NCI-H2227 treated with DMSO at 0.1 percent for 48 hours (cell line): ENCODE measurements around the gene MMAB.
A peak's percentile ranks its signal among the peaks of the same experiment; 100 is the strongest.

Experiments
- DNase-seq: peaks from one replicate; lab custom pipeline; 2025; lab: John Stamatoyannopoulos, UW

Gene MMAB

DNA sequence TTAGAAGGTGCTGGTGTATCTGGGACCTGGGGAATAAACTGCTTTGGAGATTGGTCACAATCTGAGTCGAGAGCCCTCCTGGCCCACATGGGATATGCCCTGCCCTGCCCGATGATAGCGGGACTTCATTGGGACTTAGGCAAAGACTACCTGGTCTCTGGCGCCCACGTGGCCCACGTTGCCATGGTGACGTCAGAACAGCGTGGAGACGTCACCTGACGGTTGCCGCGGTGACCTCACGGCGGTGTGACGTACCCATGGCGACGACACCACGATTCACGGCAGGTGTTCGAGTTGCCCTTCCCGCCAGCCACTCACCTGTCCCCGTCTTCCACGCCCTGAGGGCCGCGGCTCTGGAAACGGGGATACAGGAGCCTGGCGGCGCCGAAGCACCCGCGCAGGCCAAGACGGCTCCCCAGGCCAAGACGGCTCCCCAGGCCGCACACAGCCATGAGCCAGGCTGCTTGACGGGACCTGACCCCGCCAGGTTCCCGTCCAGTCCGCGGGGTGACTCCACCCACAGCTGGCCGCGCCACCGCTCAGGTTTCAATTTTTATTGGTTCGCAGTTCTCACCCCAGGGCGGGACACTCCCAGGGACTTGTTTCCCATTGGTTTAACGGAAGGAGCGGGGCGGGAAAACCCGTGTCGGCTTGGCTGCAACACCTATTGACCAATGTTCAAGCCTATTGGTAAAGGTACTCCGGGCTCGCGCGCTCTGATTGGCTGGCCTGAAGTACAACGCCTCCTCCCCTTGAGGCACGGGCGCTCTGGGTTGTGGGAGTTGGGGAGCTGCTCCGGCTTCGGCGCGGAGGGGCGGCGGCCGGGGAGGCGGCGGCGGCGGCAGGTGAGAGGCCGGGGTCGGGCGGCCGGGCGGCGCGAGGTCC is at the start of gene MMAB, which contains the start of gene MVK:
TSS of gene MMAB (minus strand) at position 476 of the 885 bp plus-strand sequence. CDS start at position 452, 24 bp downstream.
TSS of gene MVK (plus strand) at position 766 of the 885 bp plus-strand sequence. CDS start 1,029 bp downstream, outside the sequence.
- peak; percentile 99 for DNase-seq

DNA sequence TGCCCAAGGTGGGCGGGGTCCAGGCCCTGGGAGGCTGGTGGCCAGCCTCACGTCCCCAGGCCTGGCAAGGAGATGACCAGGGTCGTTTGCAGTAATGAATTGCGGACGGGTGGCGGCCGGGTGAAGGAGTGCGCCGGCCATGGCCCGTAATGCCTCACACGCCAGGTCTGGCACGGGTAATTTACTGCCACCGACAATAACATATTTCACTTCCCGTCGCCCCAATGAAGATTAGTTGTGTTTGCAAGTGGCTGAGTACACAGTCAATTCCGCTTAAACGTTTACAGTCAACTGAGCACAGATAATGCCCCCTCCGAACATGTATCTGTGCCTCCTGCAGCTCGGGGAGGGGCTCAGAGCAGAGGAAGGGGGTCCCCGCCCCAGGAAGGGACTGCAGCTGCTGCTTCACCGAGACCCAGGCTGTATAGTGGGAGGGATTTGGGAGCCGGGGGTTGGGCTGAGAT is 48.6 kb upstream of the MMAB start:
- DNase-seq: peak; percentile 65

DNA sequence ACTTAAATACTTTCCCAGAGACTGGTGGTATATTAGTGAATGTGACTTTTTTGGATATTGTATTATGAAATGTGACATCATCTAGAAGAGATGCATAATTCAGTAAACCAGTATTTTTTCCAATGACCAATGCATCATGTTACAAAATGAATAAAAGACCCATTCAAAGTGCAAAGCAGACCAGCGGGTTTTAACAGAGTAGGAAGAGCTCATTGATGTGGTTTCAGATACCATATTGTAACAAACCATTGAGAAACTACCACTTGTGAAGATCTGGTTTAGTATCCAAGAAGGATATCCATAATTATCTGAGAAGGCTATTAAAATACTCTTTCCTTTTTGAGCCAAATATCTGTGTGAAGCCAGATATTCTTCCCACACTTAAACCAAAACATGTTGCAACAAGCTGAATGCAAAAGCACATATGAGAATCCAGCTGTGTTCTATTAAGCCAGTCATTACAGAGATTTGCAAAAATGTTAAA is 47.9 kb upstream of the MMAB start:
- no peak for DNase-seq

DNA sequence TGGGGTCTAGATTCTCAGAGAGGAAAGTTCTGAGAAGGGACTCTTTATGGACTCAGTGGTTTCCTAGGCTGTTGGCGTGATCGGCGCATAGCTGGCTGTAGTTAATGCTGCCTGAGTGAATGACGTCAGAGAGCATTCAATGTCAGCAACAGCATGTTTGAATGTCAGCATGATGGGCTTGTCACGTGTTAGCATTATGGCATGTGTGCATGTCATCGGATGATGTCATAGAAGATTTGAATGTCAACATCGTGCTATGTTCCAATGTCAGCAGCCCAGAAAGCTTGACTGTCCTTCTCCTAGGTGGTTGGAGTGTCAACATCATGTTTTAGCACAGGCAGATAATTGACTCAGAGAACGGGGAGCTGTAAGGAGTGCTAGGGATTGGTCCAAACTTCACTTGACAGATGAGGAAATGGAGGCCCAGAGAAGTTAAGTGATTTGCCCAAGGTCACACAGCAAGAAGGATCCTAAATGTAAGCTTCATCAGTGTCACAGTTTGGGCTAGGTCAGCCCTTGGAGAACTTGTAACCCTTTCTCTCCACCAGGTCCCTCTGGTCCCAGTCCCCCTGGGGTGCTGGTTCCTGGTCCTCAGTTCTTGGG is 45.8 kb upstream of the MMAB start:
- no peak for DNase-seq

DNA sequence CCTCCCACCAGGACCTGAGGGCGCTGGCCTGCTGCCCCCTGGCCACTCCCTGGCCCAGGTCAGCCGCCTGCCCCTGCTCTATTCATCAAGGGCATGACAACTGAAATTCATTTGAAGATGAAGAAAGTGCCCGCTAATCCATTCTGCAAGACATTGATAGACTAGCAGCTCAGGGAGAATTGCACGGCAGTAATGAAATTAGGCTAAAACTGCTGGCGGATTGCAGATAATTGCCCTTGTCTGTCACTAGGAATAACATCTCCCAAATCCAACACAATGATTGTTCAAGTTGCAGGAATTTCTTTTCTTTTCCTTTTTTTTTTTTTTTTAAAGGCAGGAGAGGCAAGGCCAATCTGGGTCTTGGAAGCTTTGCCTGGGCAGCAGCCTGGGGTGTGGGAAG is 44.8 kb upstream of the MMAB start:
- DNase-seq: no peak

DNA sequence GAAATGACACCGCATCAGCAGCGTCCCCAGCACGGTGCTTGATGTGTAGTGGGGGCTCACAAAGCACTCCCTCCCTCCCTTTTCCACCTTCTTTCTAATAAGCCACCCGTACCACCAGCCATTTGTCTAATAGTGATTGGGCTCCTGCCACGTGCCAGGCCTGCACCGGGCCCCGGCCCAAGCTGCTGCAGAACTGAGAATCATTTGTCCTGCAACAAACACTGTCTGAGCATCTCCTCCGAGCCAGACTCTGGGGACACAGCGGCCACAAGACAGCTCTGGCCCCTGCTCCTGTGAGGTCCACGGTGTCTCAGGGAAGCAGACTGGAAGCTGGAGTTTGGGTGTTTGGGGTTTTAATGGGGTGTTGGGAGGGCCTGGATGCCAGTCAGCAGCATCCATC is 44.2 kb upstream of the MMAB start:
- DNase-seq: no peak

DNA sequence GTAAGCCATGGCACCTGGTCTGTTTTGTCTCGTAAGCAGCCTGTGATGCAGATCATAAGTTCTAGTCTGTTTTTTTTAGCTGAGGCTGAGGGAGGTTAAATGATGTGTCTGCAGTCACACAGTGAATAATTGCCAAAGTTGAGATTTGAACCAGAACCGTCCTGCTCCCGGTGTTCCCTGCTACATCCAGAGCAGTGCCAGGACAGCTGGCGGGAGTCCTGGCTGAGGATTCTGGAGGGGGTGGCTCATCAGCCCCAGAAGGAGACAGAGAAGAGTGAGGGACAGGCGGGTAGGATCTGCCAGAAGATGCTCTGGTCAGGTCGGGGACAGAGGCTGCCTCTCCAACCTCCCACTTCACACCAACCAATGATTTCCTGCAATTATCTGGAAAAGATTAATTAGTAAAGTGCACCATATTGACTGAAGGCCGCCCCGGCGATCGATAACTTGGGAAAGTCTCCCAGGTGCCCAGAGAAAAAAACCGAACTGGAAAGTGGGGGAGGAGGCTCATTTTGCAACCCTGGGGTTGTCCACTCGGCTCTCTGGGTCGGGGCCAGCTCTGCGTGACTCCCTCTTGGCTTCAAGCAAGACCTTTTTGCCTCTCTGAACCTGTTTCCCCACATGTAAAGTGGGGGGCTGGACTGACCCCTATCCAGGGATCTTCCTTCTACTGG is 42.4 kb upstream of the MMAB start:
- no peak for DNase-seq

DNA sequence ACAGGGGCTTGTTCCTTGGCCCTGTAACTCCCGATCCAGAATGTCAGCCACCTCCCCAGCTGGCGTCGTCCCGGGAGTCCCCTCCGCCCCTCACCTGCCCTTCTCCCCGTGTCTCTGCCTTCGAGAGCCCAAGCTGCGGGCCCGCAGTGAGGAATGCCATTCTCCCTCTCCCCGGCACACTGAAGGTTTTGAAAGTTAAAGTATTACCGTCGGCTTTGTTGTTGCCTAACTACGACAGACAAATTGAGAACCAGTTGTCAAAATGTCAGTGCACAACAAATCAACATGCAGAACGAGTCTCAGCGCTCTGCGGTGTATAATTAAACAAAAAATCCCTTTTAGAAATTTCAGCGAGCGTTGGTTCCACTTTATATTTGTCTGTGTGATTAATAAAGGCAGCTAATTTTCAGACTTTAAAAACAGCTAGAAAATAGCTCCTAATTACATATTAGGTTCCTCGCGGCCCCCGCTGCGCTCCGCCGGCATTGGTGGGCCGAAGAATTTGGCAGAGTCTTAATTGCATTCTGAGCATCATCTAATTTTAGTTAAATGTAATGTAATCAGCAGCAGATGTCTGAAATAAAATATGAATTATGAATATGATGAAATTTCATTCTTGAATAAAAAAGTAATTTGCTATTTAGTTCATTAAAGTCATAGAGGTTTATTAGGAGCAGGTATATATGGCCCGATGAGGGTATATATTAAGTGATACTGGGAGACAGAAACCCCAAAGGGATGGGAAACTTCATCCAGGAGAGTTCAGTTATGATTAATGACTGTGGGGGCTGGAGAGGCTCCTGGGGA is 40.5 kb upstream of the MMAB start:
- DNase-seq: peak; percentile 8

DNA sequence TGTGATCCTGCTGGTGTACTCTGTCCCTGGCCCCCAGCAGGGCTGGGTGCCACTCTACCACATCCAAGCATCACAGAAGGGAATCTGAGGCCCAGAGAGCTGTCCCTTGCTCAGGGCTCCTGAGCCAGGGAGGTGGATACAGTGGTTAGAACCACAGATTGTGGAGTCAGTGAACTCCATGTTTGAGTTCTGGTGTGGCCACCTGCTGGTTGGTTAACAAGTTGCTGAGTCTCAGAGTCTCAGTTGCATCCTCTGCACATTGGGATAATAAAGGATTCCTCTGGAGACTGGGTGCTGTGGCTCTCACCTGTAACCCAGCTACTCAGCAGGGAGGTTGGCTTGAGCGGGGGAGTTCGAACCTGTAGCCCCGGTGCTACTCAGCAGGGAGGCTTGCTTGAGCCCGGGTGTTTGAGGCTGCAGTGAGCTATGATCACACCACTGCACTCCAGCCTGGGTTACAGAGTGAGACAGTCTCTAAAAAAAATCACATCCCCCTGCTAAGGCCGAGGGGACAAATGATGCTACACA is 39.7 kb upstream of the MMAB start:
- no peak for DNase-seq

DNA sequence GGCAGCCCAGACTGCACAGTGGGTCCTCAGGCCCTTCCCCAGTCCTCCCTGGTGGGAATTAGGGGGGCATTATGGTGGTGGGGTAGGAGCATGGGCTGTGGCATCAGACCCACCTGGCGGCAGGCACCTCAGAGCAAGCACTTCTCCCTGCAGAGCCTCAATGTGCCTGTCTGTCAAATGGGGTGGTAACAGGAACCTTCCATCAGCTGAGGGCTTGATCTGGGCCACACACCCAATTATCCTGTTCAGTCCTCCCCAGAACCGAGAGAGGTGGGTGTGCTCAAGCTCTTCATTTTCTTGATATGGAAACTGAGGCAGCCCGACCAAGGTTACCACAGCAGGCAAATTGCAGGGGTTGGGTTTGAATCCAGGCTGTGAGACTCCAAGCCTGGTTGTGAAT is 38.7 kb upstream of the MMAB start:
- DNase-seq: no peak

DNA sequence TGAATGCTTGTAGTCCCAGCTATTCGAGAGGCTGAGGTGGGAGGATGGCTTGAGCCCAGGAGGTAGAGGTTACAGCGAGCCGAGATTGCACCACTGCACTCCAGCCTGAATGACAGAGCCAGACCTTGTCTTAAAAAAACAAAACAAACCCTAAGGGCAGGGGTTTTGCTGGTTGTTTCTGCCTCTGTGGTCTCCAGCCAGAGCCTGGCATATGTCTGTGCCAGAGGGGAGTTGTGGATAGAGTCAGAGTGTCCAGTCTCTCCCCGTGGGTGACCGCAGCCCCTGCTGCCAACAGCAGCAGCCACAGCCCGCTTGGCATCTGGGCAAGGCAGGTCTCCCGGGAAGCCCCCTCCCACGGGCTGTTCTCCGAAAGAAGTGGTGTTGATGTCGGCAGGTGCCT is 37.9 kb upstream of the MMAB start:
- no peak for DNase-seq

DNA sequence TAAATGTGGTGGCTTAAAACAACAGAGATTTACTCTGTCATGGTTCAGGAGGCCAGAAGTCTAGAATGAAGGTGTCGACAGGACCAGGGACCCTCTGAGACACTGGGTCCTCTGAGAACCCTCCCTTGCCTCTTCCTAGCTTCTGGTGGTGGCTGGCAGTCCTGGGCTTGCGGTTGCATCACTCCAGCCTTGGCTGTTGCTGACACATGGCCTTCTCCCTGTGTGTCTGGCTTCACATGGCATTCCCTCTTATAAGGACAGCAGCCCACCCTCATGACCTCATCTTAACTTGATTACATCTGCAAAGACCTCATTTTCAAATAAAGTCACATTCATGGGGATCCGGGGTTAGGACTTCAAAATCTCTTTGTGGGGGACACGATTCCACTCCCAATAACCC is 37.2 kb upstream of the MMAB start:
- no peak for DNase-seq

DNA sequence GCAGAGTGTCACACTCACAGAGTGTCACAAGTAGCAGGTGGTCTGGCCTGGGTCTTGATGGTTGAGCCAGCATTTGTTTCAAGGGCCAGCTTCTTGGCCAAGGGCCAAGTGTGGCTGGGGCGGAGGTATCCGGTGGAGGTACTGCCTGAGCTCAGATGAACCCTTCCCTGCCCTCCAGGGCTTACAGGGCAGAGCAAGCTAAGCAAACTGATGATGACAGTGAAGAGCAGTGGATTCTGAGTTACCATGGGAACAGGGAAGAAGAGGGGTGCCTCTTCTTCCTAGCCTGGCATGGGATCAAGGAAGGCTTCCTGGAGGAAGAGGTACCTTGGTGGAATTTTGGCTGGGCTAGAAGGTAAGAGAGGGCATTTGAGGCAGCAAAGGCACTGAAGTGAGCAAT is 36.0 kb upstream of the MMAB start:
- DNase-seq: no peak

DNA sequence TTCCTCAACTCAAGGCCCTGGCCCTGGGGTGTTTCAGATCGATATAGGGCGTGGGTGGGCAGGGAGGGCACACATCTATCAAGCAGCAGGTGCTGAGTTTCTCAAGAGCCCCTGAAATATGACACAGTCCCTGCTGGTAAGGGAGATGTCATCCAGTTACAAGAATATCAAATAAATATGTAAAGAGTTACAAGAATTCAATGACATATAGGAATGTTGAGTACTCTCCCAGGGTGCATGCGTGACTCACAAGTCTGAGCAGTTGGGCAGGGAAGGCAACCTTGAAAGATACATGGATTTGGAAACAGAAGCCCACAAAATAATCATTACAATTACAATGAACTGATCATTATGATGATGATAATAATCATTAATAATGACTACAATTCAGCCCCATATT is 35.5 kb upstream of the MMAB start:
- no peak for DNase-seq

DNA sequence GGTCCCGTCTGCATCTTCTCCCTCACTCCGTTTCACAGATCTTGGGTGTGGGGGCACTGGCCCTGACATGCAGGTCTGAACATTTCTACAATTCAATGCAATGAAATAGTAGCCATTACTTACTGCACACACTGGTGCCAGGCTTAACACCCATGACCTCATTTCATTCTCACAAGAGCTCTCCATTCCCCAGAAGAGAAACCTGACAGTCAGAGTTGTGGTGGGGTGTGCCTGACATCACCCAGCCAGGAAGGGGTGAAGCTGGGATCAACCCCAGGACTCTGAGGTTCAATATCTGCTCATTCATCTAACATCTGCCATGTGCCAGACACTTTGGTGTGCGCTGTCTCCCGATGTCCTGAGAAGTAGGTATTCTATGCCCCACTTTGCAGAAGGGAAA is 35.0 kb upstream of the MMAB start:
- DNase-seq: no peak

DNA sequence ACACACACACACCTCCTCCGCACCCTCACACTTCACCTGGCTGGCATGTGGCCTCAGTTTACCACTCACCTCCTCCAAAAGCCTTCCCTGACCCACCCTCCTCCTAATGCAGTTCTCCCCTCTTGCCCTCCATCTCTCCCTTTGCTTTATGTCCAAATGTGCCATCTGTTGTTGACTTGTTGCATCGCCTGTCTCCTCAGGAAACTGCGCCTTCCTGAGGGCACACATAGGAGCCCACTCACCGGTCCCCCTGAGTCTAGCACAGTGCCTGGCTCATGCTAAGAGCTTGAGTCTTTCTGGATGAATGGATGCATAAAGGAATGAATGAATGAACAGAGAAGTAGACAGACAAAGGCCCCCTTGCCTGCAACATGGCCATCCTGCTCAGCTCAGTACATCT is 34.3 kb upstream of the MMAB start:
- DNase-seq: no peak

DNA sequence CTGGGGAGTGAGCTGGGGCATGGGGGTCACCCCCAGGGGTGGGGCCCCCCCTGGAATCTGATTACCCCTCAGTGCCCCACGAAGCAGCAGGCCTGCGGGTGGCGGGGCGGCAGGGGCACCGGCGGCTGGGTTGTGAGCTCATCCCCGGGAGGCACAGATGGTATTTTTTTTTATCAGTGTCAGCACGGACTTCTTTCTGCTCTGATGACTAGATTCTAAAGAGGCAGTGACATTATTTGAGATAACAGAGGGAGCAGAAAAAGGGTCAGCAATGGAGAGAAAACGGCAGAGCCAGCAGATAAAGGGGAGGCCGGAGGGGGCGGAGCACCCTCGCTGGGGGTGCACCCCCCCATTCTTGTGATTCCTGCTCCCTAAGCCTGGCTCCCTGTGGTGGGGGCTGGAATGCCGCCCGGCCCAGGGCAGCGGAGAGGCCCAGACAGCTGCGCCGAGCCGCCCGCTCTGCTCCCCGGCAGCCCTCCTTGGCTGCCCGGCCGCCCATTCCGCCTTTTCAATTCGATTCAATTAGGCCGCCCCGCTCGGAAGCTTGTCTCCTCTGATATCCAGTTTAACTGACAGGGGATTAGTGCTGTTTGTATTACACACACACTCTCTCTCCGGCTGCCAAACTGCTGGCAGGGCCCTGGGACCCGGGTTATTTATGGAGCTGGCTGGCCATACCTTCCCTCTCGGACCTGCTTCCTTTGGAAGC is 33.2 kb upstream of the MMAB start:
- peak; percentile 61 for DNase-seq

DNA sequence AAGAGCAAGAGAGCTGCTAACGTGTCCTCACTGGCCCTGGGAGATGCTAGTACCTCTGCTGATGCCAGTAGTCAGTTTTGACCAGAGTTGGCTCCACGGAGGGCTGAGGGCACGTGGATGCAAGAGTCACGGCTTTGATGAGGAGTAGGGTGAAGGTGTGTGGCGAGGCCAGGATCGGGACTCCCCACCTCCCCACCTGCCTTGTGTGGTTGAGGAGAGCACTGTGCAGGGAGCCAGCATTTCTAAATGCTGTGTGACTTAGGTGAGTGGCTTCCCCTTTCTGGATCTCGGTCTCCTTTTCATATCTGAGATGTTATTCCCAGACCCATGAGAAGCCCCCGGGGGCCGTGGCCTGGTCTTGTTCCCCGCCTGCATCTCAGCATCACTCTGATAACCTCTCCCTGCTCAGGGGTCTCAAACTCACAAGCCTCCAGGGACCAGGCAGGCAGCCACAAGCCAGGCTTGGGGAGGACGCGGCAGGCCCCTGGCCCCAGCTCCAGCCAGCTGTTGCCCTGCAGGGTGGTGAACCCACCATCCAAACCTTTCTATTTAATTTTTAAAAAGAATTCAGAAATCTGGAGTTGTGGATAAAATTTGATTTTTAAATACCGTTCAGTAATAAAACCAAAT is 32.4 kb upstream of the MMAB start:
- DNase-seq: no peak

DNA sequence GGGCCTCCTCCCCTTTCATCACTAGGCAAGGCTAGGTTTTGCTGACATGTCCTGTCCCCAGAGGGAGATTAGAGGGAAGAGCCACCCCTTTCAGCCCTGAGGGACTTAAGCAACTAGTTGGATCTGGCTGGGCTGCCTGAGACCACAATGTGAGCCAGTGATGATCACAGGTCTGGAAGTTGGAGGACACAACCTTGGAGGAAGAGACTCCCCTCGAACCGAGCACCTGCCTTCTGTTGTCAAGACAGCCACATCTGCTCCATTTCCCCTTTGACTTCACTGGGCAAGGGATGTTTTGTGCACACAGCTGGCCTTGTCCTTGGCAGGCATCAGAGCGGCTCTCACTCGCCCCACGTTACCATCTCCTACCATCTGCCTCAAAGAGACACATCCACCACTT is 31.7 kb upstream of the MMAB start:
- no peak for DNase-seq

DNA sequence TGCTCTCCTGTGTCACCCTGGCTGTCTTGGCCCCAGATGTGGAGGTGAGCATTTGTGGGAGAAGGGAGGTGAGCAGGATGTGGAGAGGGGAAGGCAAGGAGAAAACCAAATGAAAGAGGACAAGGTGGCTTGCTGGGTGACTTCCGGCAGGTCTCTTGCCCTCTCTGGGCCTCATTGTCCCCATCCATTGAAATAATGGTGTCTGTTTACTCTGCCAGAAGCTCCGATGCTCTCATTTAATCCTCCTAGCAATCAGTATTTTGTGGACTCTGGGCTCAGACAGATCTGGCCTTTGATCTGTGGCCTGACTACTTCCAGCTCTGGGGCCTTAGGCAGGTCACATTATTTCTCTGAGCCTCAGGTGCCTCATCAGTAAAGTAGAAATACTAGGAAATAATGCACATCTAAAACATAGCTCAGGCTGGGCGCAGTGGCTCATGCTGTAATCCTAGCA is 30.9 kb upstream of the MMAB start:
- no peak for DNase-seq
